Vein endothelial cell (primary cell): ENCODE results near the gene ARHGDIA. TPM values are rescaled to one million over a fixed set of nuclear protein-coding genes. Genes with fewer than 3 reads are reported as not detected.

Source experiments
- total RNA-seq: library from RNA; depleted of rRNA; stranded (reverse); fragments of >200 nt; gene quantifications from 2 replicates; pipeline ENCODE4 v1.2.3, GENCODE V29; 2012

The ARHGDIA gene
- 215 and 257 TPM in 2 replicates for total RNA-seq

GRCh38 chr17:81870981-81871386 lies at the start of gene ARHGDIA:
Gene ARHGDIA, minus strand, starts transcription at chr17:81871337. Its CDS starts 1,407 bp downstream, at chr17:81869930.

GRCh38 chr17:81917565-81918332 lies 46.6 kb upstream of the ARHGDIA start, which contains the start of gene SIRT7:
Gene SIRT7, minus strand, starts transcription at chr17:81918176. Its CDS starts 45 bp downstream, at chr17:81918131.

GRCh38 chr17:81911277-81911961 lies 40.3 kb upstream of the ARHGDIA start, which contains the start of gene PCYT2:
Gene PCYT2, minus strand, starts transcription at chr17:81911399. Its CDS starts 44 bp downstream, at chr17:81911355.

GRCh38 chr17:81902023-81902652 lies 31.0 kb upstream of the ARHGDIA start, which contains the start of gene NPB:
Gene NPB, plus strand, starts transcription at chr17:81902238. Its CDS starts 40 bp downstream, at chr17:81902278.

GRCh38 chr17:81859906-81860755 lies 11.0 kb downstream of the ARHGDIA start, which contains the start of gene P4HB:
Gene P4HB, minus strand, starts transcription at chr17:81860535. Its CDS starts 64 bp downstream, at chr17:81860471.

GRCh38 chr17:81834831-81835267 lies 36.3 kb downstream of the ARHGDIA start, which contains the start of gene PPP1R27:
Gene PPP1R27, minus strand, starts transcription at chr17:81835050. Its CDS starts 97 bp downstream, at chr17:81834953.

GRCh38 chr17:81833160-81833920 lies 37.8 kb downstream of the ARHGDIA start, which contains the start of gene MCRIP1:
Gene MCRIP1, minus strand, starts transcription at chr17:81833291. Its CDS starts 8,785 bp downstream, at chr17:81824506.

Other genes with a start within 250 kb of the ARHGDIA start
- 121 and 146 TPM in 2 replicates for gene NPLOC4, start 234.2 kb downstream of the ARHGDIA start, total RNA-seq
- gene TSPAN10, start 234.1 kb downstream of the ARHGDIA start, total RNA-seq, result 0.48 TPM in 1 of 2 replicates, not detected in the other
- gene PDE6G, start 214.8 kb downstream of the ARHGDIA start, total RNA-seq, result 1.3 TPM in 2 replicates
- 24.5 and 29.7 TPM in 2 replicates for gene OXLD1, start 204.7 kb downstream of the ARHGDIA start, total RNA-seq
- 11.8 and 12.1 TPM in 2 replicates for gene CCDC137, start 204.6 kb downstream of the ARHGDIA start, total RNA-seq
- 35.6 and 36.6 TPM in 2 replicates for gene ARL16, start 187.5 kb downstream of the ARHGDIA start, total RNA-seq
- 134 and 147 TPM in 2 replicates for gene HGS, start 187.3 kb downstream of the ARHGDIA start, total RNA-seq
- gene MRPL12, start 168.0 kb downstream of the ARHGDIA start, total RNA-seq, result 23.8 and 26.1 TPM in 2 replicates
- 17.6 and 23.5 TPM in 2 replicates for gene SLC25A10, start 159.1 kb downstream of the ARHGDIA start, total RNA-seq
- gene GCGR, start 67.2 kb downstream of the ARHGDIA start, total RNA-seq, result not detected in 2 replicates
- 91.2 and 156 TPM in 2 replicates for gene MCRIP1, start 38.0 kb downstream of the ARHGDIA start, total RNA-seq
- gene PPP1R27, start 36.3 kb downstream of the ARHGDIA start, total RNA-seq, result not detected in 2 replicates
- gene P4HB, start 10.8 kb downstream of the ARHGDIA start, total RNA-seq, result 991 and 1,042 TPM in 2 replicates
- gene ALYREF, start 20.2 kb upstream of the ARHGDIA start, total RNA-seq, result 155 and 174 TPM in 2 replicates
- gene ANAPC11, start 20.4 kb upstream of the ARHGDIA start, total RNA-seq, result 106 and 139 TPM in 2 replicates
- gene NPB, start 30.9 kb upstream of the ARHGDIA start, total RNA-seq, result 0.65 TPM in 1 of 2 replicates, not detected in the other
- gene PCYT2, start 40.1 kb upstream of the ARHGDIA start, total RNA-seq, result 26.5 and 45.9 TPM in 2 replicates
- 16.0 and 18.0 TPM in 2 replicates for gene SIRT7, start 46.8 kb upstream of the ARHGDIA start, total RNA-seq
- gene MAFG, start 56.4 kb upstream of the ARHGDIA start, total RNA-seq, result 21.9 and 24.7 TPM in 2 replicates
- 90.8 and 128 TPM in 2 replicates for gene PYCR1, start 66.0 kb upstream of the ARHGDIA start, total RNA-seq
- gene MYADML2, start 75.9 kb upstream of the ARHGDIA start, total RNA-seq, result not detected in 2 replicates
- gene NOTUM, start 89.8 kb upstream of the ARHGDIA start, total RNA-seq, result under 0.01 and 0.76 TPM in 2 replicates
- 21.7 and 31.4 TPM in 2 replicates for gene ASPSCR1, start 106.3 kb upstream of the ARHGDIA start, total RNA-seq
- 33.0 and 45.1 TPM in 2 replicates for gene CENPX, start 151.5 kb upstream of the ARHGDIA start, total RNA-seq
- 13.9 and 17.3 TPM in 2 replicates for gene LRRC45, start 152.0 kb upstream of the ARHGDIA start, total RNA-seq
- gene RAC3, start 160.3 kb upstream of the ARHGDIA start, total RNA-seq, result 17.0 and 36.3 TPM in 2 replicates
- gene DCXR, start 166.4 kb upstream of the ARHGDIA start, total RNA-seq, result 40.1 and 43.4 TPM in 2 replicates
- 22.4 and 45.7 TPM in 2 replicates for gene RFNG, start 180.5 kb upstream of the ARHGDIA start, total RNA-seq
- gene GPS1, start 180.6 kb upstream of the ARHGDIA start, total RNA-seq, result 116 and 131 TPM in 2 replicates
- 63.3 and 68.3 TPM in 2 replicates for gene DUS1L, start 194.5 kb upstream of the ARHGDIA start, total RNA-seq
- gene FASN, start 226.9 kb upstream of the ARHGDIA start, total RNA-seq, result 92.1 and 158 TPM in 2 replicates